ENCODE results near the gene ZBTB16. TPM values are rescaled to one million over a fixed set of nuclear protein-coding genes. Genes with fewer than 3 reads are reported as not detected.

ZBTB16 gene
- total and polyA plus RNA-seq, 2 of the 4 experiments (the other 2 are of a cell fraction): not detected

- peaks cover 6% of the 10 kb centered on the region for H3K9me3 ChIP-seq (ENCODE audit: control insufficient read depth, insufficient read depth, low read length)
- H3K4me1 ChIP-seq (ENCODE audit: control insufficient read depth, insufficient read depth, low read length): peaks cover 12% of the 10 kb centered on the region
- H2BK120ac ChIP-seq (ENCODE audit: low read depth, low read length): peak overlapping the region; percentile 75
- H2BK20ac ChIP-seq (ENCODE audit: low read depth, low read length): peak overlapping the region; percentile 60
- H3K23ac ChIP-seq (ENCODE audit: low read depth, low read length): peak overlapping the region; percentile 46
- peak overlapping the region; percentile 25 to 77; a peak in 3 of 4 replicates for H4K8ac ChIP-seq (ENCODE audit: low read depth in 2 of 2, low read length in 2 of 2)
- TF ChIP-seq, protein P1, sequence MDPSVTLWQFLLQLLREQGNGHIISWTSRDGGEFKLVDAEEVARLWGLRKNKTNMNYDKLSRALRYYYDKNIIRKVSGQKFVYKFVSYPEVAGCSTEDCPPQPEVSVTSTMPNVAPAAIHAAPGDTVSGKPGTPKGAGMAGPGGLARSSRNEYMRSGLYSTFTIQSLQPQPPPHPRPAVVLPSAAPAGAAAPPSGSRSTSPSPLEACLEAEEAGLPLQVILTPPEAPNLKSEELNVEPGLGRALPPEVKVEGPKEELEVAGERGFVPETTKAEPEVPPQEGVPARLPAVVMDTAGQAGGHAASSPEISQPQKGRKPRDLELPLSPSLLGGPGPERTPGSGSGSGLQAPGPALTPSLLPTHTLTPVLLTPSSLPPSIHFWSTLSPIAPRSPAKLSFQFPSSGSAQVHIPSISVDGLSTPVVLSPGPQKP (IDR thresholded peaks at IDR 0.05; ENCODE audit: borderline replicate concordance, low read depth, low read length): no peak
- TF ChIP-seq RFX5 (IDR thresholded peaks at IDR 0.05; ENCODE audit: low read depth, low read length) (no peak), USF2 (IDR thresholded peaks at IDR 0.05; ENCODE audit: low read depth, low read length) (no peak), MXI1 (IDR thresholded peaks at IDR 0.05; ENCODE audit: borderline replicate concordance, low read depth, low read length) (no peak), CEBPB (IDR thresholded peaks at IDR 0.05; ENCODE audit: low read depth, low read length) (no peak), POLR2A (IDR thresholded peaks at IDR 0.05; ENCODE audit: low read depth, low read length) (no peak), RCOR1 (IDR thresholded peaks at IDR 0.05; ENCODE audit: insufficient replicate concordance, low read length) (no peak), MAZ (IDR thresholded peaks at IDR 0.05; ENCODE audit: borderline replicate concordance, low read depth, low read length) (no peak), BHLHE40 (IDR thresholded peaks at IDR 0.05; ENCODE audit: low read depth, low read length) (no peak), MAFK (IDR thresholded peaks at IDR 0.05; ENCODE audit: low read depth, low read length) (no peak), CHD1 (IDR thresholded peaks at IDR 0.05; ENCODE audit: low read depth, low read length) (no peak)
- TF ChIP-seq, protein P2, sequence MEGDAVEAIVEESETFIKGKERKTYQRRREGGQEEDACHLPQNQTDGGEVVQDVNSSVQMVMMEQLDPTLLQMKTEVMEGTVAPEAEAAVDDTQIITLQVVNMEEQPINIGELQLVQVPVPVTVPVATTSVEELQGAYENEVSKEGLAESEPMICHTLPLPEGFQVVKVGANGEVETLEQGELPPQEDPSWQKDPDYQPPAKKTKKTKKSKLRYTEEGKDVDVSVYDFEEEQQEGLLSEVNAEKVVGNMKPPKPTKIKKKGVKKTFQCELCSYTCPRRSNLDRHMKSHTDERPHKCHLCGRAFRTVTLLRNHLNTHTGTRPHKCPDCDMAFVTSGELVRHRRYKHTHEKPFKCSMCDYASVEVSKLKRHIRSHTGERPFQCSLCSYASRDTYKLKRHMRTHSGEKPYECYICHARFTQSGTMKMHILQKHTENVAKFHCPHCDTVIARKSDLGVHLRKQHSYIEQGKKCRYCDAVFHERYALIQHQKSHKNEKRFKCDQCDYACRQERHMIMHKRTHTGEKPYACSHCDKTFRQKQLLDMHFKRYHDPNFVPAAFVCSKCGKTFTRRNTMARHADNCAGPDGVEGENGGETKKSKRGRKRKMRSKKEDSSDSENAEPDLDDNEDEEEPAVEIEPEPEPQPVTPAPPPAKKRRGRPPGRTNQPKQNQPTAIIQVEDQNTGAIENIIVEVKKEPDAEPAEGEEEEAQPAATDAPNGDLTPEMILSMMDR (conservative IDR thresholded peaks at IDR 0.05; ENCODE audit: low read depth, low read length): no peak
- H2AFZ ChIP-seq (replicated peaks; ENCODE audit: low read length, poor library complexity): peak overlapping the region; percentile 45
- no peak for ATAC-seq (ENCODE audit: low read depth)
- peak overlapping the region; percentile 87 for H3K18ac ChIP-seq (ENCODE audit: low read depth, low read length)
- H2AK9ac ChIP-seq (replicated peaks; ENCODE audit: low read depth, low read length, poor library complexity): peak overlapping the region; percentile 3
- peak overlapping the region; percentile 96 for H4K5ac ChIP-seq (ENCODE audit: low read depth, low read length)
- H3K9me1 ChIP-seq (ENCODE audit: insufficient read depth, low read length): peaks cover 5% of the 10 kb centered on the region
- no TSS peak for BruUV-seq (replicated peaks)
- H3K27me3 ChIP-seq (ENCODE audit: control insufficient read depth, insufficient read depth, low read length): no peaks in the 10 kb centered on the region
- H3K9ac ChIP-seq (ENCODE audit: low read depth, low read length): peak overlapping the region; percentile 67
- H3K79me1 ChIP-seq (ENCODE audit: low read depth in 1 of 2, low read length in 2 of 2): peaks cover 19 to 23% of the 10 kb centered on the region in 2 experiments
- peak overlapping the region; percentile 79; the same call in 1 of the 2 replicates for H3K27ac ChIP-seq (ENCODE audit: insufficient read depth, low read length)
- CTCF ChIA-PET: interaction anchor here (1.6 kb wide), 1 partner anchor 17 kb away, joined by 4 read pairs; no protein-coding TSS in a partner anchor
- H3K4me2 ChIP-seq (ENCODE audit: low read depth, low read length): peak overlapping the region; percentile 90
- DNase-seq: no peak
- dilution Hi-C loops (cut with HindIII; ENCODE audit: low sequenced_read_pairs, unreplicated experiment) (no loop called here), intact Hi-C loops (cut with micrococcal nuclease) (loop anchor here (5.0 to 10.0 kb wide), 2 partner anchors 149 to 1207 kb away; partner anchors contain the start of gene CADM1), in situ Hi-C loops (cut with MboI; ENCODE audit: low sequenced_read_pairs) (no loop called here)
- no peak overlapping the region for H3K56ac ChIP-seq (ENCODE audit: extremely low read depth, insufficient read depth, low read length)
- H3K4me3 ChIP-seq (ENCODE audit: insufficient read depth, low read depth, low read length): peak overlapping the region; percentile 38
- H2BK15ac ChIP-seq (ENCODE audit: low read depth, low read length): peak overlapping the region; percentile 79; the same call in 2 of the 3 replicates
- H3K36me3 ChIP-seq (ENCODE audit: control insufficient read depth, insufficient read depth, low read length): peaks cover 10% of the 10 kb centered on the region
- H4K20me1 ChIP-seq (ENCODE audit: insufficient read depth, low read length): no peaks in the 10 kb centered on the region
- 82% methylated on average over 4 of the region's 8 CpGs; no CpG with 5 or more reads in 1 of the 2 experiments for WGBS, 2 experiments (ENCODE audit: extremely low coverage in 2 of 2, insufficient read length in 1 of 2)
- peak overlapping the region; percentile 59 for H3K14ac ChIP-seq (replicated peaks; ENCODE audit: low read depth, low read length)
- H2BK5ac ChIP-seq (ENCODE audit: low read depth, low read length, poor library complexity, severe bottlenecking): peak overlapping the region; percentile 27
- POLR2A ChIA-PET (ENCODE audit: unreplicated experiment): interaction anchor here (0.6 kb wide), 1 partner anchor 29 kb away, joined by 6 read pairs; no protein-coding TSS in a partner anchor
- H4K91ac ChIP-seq (ENCODE audit: insufficient read depth, low read depth, low read length): peak overlapping the region; percentile 43
- peak overlapping the region; percentile 83 for H3K4ac ChIP-seq (ENCODE audit: low read depth, low read length)
- H2AK5ac ChIP-seq (ENCODE audit: low read depth, low read length): peak overlapping the region; percentile 81; the same call in 1 of the 2 replicates
Measured at GRCh38 chr11:114297806-114298709, 238.5 kb downstream of the ZBTB16 start.

Data from IMR-90 (cell line).